ENCODE measurements around the gene RPS6KA1.

DNA sequence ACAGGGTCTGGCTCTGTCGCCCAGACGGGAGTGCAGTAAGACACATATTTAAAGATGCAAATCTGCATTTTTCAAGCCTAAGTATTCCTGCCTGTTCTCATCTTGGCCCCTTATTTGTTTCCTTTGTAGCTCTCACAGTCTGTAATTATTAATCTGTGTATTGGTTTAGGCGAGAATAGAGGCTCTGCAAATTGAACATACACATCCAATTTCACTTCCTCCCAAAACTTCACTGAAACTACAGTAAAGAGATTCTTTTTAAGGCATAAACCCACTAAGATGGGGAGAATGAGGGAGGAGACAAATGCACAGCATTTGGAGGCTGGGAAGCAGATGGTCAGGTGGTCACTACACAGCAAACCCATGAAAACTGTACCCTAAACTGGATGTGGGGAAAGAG lies 36.3 kb upstream of the RPS6KA1 start:
- TF ChIP-seq CTCF (IDR thresholded peaks at IDR 0.05) (no peak), POLR2A (IDR thresholded peaks at IDR 0.05) (no peak), EP300 (IDR thresholded peaks at IDR 0.05) (no peak)

Data from tibial nerve (tissue), 4 donors.